SK-N-MC (cell line): Measurements from ENCODE around the gene ZBTB20.

Experiments used
- EZH2 ChIP-seq: fragments of 200-600 bp; sonication (generic); IDR thresholded peaks from one replicate; pipeline ENCODE4 v1.6.1; 2017; ENCODE audit warnings: antibody characterized with exemption
- FOXP2 ChIP-seq: optimal IDR thresholded peaks from 2 replicates; pipeline ENCODE3; 2011; ENCODE audit warnings: mild to moderate bottlenecking, moderate library complexity; ENCODE audit not compliant: insufficient read depth; ENCODE audit errors: extremely low read length, control extremely low read depth
- POLR2AphosphoS5 ChIP-seq: IDR thresholded peaks from 2 replicates; pipeline ENCODE4 v1.6.1; 2012; ENCODE audit warnings: mild to moderate bottlenecking, low read depth, low read length, borderline replicate concordance

GRCh38 chr3:114846779-114847178, 300.3 kb downstream of the ZBTB20 start:
- TF ChIP-seq EZH2 (no peak), POLR2AphosphoS5 (no peak), FOXP2 (no peak)
